Panc1 (cell line): ENCODE data around the gene ANKRD49. TPM values are rescaled to one million over a fixed set of nuclear protein-coding genes. Genes with fewer than 3 reads are reported as not detected.

ENCODE experiments used
- ATAC-seq: fragments of 200-7000 bp; cut with Tn5 transposase; 2 replicates; pipeline ENCODE4 v1.9.1; 2020; ENCODE audit warnings: mild to moderate bottlenecking, moderate library complexity
- BruUV-seq: library from RNA; stranded (reverse); fragments of 400-500 nt; replicated peaks from 2 replicates; lab custom pipeline; 2021; lab: Mats Ljungman, UMichigan
- CTCF ChIA-PET: fragments of 300-600 bp; sonication (Branson Sonifier 250); formaldehyde crosslinking; loops from one replicate; lab custom pipeline; 2022; ENCODE audit warnings: antibody characterized with exemption; lab: Charles Lee
- POLR2A ChIA-PET: fragments of 300-600 bp; sonication (Branson Sonifier 250); formaldehyde crosslinking; loops from one replicate; lab custom pipeline; 2022; ENCODE audit warnings: antibody characterized with exemption; lab: Charles Lee
- DNase-seq: peaks from one replicate; pipeline ENCODE4 v3.0.0-alpha.2; 2010; ENCODE audit warnings: low read depth, low spot score
- H3K27ac ChIP-seq: 2 replicates; pipeline ENCODE4 v1.5.1; 2011; ENCODE audit warnings: mild to moderate bottlenecking, low read length, inconsistent platforms
- H3K27me3 ChIP-seq: fragments of 200-500 bp; sonication (Bioruptor generic); 2 replicates; pipeline ENCODE4 v1.6.0; 2014; ENCODE audit warnings: low read length, inconsistent platforms; ENCODE audit not compliant: control insufficient read depth, insufficient read depth
- H3K36me3 ChIP-seq: fragments of 200-500 bp; sonication (Bioruptor generic); 2 replicates; pipeline ENCODE4 v1.5.1; 2014; ENCODE audit warnings: inconsistent platforms, mild to moderate bottlenecking, low read length, moderate library complexity; ENCODE audit not compliant: control insufficient read depth, insufficient read depth
- H3K4me1 ChIP-seq: 2 replicates; pipeline ENCODE4 v1.5.1; 2011; ENCODE audit warnings: inconsistent platforms, mild to moderate bottlenecking, low read length, moderate library complexity; ENCODE audit not compliant: control insufficient read depth, insufficient read depth
- H3K4me3 ChIP-seq, 2 experiments: 2 replicates each; pipeline ENCODE4 v1.5.1; 2011 to 2012; ENCODE audit warnings: low read depth in 2 of 2, low read length in 2 of 2, mild to moderate bottlenecking in 2 of 2, inconsistent platforms in 1 of 2, moderate library complexity in 1 of 2
- H3K9me3 ChIP-seq: fragments of 200-500 bp; sonication (Bioruptor generic); 2 replicates; pipeline ENCODE4 v1.5.1; 2014; ENCODE audit warnings: low read depth, mild to moderate bottlenecking, inconsistent platforms, low read length, moderate library complexity; ENCODE audit not compliant: control insufficient read depth, insufficient read depth
- CTCF ChIP-seq: fragments of 450-650 bp; IDR thresholded peaks from 2 replicates; pipeline ENCODE4 v1.5.1; 2017; ENCODE audit warnings: mild to moderate bottlenecking
- POLR2AphosphoS5 ChIP-seq: IDR thresholded peaks from 2 replicates; pipeline ENCODE4 v1.6.1; 2012; ENCODE audit warnings: mild to moderate bottlenecking, low read depth, low read length, moderate library complexity
- REST ChIP-seq, 2 experiments: IDR thresholded peaks; 2 replicates each; pipeline ENCODE4 v1.6.1; 2011 to 2012; ENCODE audit warnings: low read depth in 2 of 2, control low read depth in 1 of 2, low read length in 1 of 2, mild to moderate bottlenecking in 1 of 2, moderate library complexity in 1 of 2; ENCODE audit not compliant: insufficient read depth in 1 of 2
- SIN3A ChIP-seq: IDR thresholded peaks from 2 replicates; pipeline ENCODE4 v1.6.1; 2012; ENCODE audit warnings: low read depth, mild to moderate bottlenecking, low read length, moderate library complexity, borderline replicate concordance; ENCODE audit not compliant: insufficient read depth
- in situ Hi-C: cut with HindIII; loops from 2 replicates; pipeline ENCODE4 v1.10.0; 2016; ENCODE audit warnings: low sequenced_read_pairs, low pct_unique_long_range_greater_than_20kb
- intact Hi-C: fragments of 100-400 bp; cut with micrococcal nuclease; formaldehyde crosslinking; loops from one replicate; pipeline ENCODE4 v1.10.0; 2022; ENCODE audit not compliant: unreplicated experiment
- total RNA-seq: library from RNA; stranded (reverse); gene quantifications from one replicate; pipeline ENCODE4 v1.2.1, GENCODE V29; 2021; ENCODE audit not compliant: unreplicated experiment

Gene ANKRD49
- total RNA-seq, 1 experiment from 2014 or later: 15.4 TPM

GRCh38 chr11:94519478-94520084, 25.8 kb downstream of the ANKRD49 start:
- no TSS peak for BruUV-seq
- Histone ChIP-seq H3K4me3 (no peak overlapping the region), H3K9me3 (no peaks in the 10 kb centered on the region), H3K36me3 (no peaks in the 10 kb centered on the region), H3K4me1 (no peaks in the 10 kb centered on the region), H3K27me3 (peaks cover 10% of the 10 kb centered on the region), H3K27ac (no peak overlapping the region)
- ChIA-PET POLR2A (no interaction called here), CTCF (interaction anchor here (0.7 to 1.6 kb wide), 2 partner anchors 193 to 378 kb away, joined by 3 read pairs; no protein-coding TSS in a partner anchor)
- in situ Hi-C loops (no loop called here), intact Hi-C loops (loop anchor here (2.0 to 10.0 kb wide), 3 partner anchors 43 to 375 kb away; no protein-coding TSS in a partner anchor)
- TF ChIP-seq REST (IDR thresholded peaks at IDR 0.05; ENCODE audit: insufficient read depth in 1 of 2, low read depth in 2 of 2, low read length in 1 of 2) (no peak), CTCF (peak; percentile 86), POLR2AphosphoS5 (no peak)
- ATAC-seq (peak; percentile 63; the same call in 1 of the 2 replicates), DNase-seq (no peak)

- Histone ChIP-seq H3K4me1 (no peaks in the 10 kb centered on the region), H3K27me3 (peaks cover 5% of the 10 kb centered on the region; the same call in 1 of the 2 replicates), H3K4me3 (no peak overlapping the region), H3K27ac (no peak overlapping the region), H3K9me3 (no peaks in the 10 kb centered on the region), H3K36me3 (no peaks in the 10 kb centered on the region)
- TF ChIP-seq CTCF (peak; percentile 71), SIN3A (no peak), POLR2AphosphoS5 (no peak)
- intact Hi-C loops (no loop called here), in situ Hi-C loops (no loop called here)
- ATAC-seq: peak; percentile 90
- ChIA-PET CTCF (interaction anchor here (0.5 to 1.6 kb wide), 5 partner anchors 8 to 413 kb away, joined by 3 to 4 read pairs (median 3); no protein-coding TSS in a partner anchor), POLR2A (no interaction called here)
- no peak for DNase-seq
- no TSS peak for BruUV-seq
Observed at GRCh38 chr11:94521684-94522083, 27.9 kb downstream of the ANKRD49 start.
